Nephron (organoid): Measurements from ENCODE around the gene SFXN5.
A peak's percentile ranks its signal among the peaks of the same experiment; 100 is the strongest.
"Not testable (repeated sequence)": the region's sequence is repeated elsewhere in the genome, so short reads cannot be mapped to it uniquely, and the experiment has no call there.

Experiments
- H3K27ac Mint-ChIP-seq, 3 experiments: 2 replicates each; pipeline ENCODE4 v1.8.0; 2020; ENCODE audit warnings: mixed read lengths in 3 of 3, mild to moderate bottlenecking in 2 of 3, moderate library complexity in 1 of 3
- H3K27me3 Mint-ChIP-seq: 2 replicates; pipeline ENCODE4 v1.8.0; 2021; ENCODE audit warnings: low read depth, mild to moderate bottlenecking, moderate library complexity, mixed read lengths
- H3K36me3 Mint-ChIP-seq: 2 replicates; pipeline ENCODE4 v1.8.0; 2020; ENCODE audit warnings: low read depth, mixed read lengths
- H3K4me1 Mint-ChIP-seq: 2 replicates; pipeline ENCODE4 v1.8.0; 2020; ENCODE audit warnings: mixed read lengths
- H3K4me3 Mint-ChIP-seq, 3 experiments: 2 replicates each; pipeline ENCODE4 v1.8.0; 2020; ENCODE audit warnings: mild to moderate bottlenecking in 3 of 3, mixed read lengths in 3 of 3, moderate library complexity in 2 of 3
- H3K9me3 Mint-ChIP-seq: 2 replicates; pipeline ENCODE4 v1.8.0; 2020; ENCODE audit warnings: mixed read lengths
- CTCF ChIP-seq, 3 experiments: fragments of 200-600 bp; sonication (generic); IDR thresholded peaks; one replicate each; pipeline ENCODE4 v1.5.0; 2021; ENCODE audit warnings: antibody characterized with exemption in 3 of 3; ENCODE audit not compliant: unreplicated experiment in 3 of 3

SFXN5 gene, protein sequence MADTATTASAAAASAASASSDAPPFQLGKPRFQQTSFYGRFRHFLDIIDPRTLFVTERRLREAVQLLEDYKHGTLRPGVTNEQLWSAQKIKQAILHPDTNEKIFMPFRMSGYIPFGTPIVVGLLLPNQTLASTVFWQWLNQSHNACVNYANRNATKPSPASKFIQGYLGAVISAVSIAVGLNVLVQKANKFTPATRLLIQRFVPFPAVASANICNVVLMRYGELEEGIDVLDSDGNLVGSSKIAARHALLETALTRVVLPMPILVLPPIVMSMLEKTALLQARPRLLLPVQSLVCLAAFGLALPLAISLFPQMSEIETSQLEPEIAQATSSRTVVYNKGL

GRCh38 chr2:73071360-73072128 lies at the start of gene SFXN5:
SFXN5 (minus strand) TSS chr2:73071712; CDS start chr2:73071705, 7 bp downstream.
- TF ChIP-seq CTCF (IDR thresholded peaks at IDR 0.05; ENCODE audit: unreplicated experiment in 3 of 3): peak in 2 of 3 experiments; percentile 17 to 35
- Mint-ChIP-seq H3K4me3 (peak within 1 kb of the TSS; percentile 84 to 91 (median 87)), H3K36me3 (peaks cover 4% of the 10 kb centered on the region), H3K9me3 (no peaks in the 10 kb centered on the region), H3K27me3 (peaks cover 6% of the 10 kb centered on the region), H3K27ac (peak within 1 kb of the TSS; percentile 84 to 93 (median 86)), H3K4me1 (peaks cover 28% of the 10 kb centered on the region)

DNA sequence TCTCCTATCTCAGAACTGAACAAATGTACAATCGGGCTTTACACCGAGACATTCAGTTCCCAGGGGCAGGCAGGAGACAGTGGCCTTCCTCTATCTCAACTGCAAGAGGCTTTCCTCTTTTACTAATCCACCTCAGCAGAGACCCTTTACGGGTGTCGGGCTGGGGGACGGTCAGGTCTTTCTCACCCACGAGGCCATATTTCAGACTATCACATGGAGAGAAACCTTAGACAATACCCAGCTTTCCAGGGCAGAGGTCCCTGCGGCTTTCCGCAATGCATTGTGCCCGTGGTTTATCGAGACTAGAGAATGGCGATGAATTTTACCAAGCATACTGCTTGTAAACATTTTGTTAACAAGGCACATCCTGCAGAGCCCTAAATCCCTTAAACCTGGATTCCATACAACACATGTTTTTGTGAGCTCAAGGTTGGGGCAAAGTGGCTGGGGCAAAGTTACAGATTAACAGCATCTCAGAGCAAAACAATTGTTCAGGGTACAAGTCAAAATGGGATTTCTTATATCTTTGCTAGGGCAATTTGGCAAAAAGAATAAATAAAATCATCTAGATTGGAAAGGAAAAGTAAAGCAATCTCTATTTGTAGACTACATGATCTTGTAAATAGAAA lies 48.2 kb upstream of the SFXN5 start:
- not testable (repeated sequence) for H3K4me3 Mint-ChIP-seq, H3K36me3 Mint-ChIP-seq, H3K9me3 Mint-ChIP-seq, H3K4me1 Mint-ChIP-seq
- peaks cover 29% of the 10 kb centered on the region for H3K27me3 Mint-ChIP-seq
- H3K27ac Mint-ChIP-seq: peak overlapping the region in 2 of 3 experiments; percentile 30 to 81

DNA sequence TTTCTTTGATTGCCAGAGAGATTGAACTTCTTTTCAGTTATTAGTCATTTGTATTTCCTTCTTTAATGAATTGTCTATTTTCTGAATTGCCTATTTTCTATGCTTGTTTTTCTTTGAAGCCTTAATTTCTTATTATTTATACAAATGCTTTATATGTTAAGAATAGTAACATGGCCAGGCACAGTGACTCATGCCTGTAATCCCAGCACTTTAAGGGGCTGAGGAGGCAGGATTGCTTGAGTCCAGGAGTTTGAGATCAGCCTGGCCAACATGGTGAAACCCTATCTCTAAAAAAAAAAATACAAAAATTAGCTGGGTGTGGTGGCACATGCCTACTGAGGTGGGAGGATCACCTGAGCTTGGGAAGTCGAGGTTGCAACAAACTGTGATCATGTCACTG lies 45.9 kb upstream of the SFXN5 start:
- peaks cover 29% of the 10 kb centered on the region for H3K27me3 Mint-ChIP-seq
- no peak overlapping the region for H3K4me3 Mint-ChIP-seq
- H3K36me3 Mint-ChIP-seq: no peaks in the 10 kb centered on the region
- H3K4me1 Mint-ChIP-seq: peaks cover 9% of the 10 kb centered on the region
- H3K9me3 Mint-ChIP-seq: no peaks in the 10 kb centered on the region
- no peak for TF ChIP-seq CTCF (IDR thresholded peaks at IDR 0.05; ENCODE audit: unreplicated experiment in 3 of 3)
- no peak overlapping the region for H3K27ac Mint-ChIP-seq

DNA sequence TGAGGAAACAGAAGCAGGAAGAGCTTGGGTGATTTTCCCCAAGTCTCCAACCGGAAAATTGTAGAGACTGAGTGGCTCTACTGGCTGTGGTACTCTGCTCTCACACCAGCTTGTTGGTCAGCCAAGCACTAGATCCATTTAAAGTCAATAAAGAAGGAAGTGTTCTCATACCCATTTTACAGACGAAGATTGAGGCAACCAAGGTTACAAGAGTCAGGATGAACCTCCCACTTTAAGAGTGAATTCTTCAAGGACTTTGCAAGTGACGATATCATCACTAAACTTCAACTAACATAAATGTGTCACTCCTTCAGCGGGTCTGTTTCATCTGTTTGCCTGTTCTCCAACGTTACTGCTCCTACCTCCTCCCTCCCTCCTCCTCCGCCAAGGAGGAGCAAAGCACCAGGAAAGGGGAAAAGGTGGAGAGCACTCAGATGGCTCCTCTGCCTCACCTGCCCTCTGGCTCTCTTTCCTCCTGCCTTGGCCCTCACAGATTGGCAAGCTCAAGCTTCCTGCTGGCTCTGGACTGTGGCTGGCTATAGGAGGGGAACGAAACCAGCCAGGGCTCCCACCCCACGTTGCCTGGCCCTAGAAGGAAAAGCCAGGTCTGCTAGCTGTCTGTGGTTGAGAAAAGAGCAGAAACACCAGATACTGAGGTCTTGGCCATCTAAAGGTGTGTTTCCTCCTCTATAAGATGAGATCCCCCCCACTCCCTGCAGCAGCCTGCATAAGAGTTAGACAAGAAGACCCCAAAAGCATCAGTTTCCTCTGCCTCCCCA lies 44.9 kb upstream of the SFXN5 start:
- peak overlapping the region in 1 of 3 experiments; percentile 23 for H3K4me3 Mint-ChIP-seq
- peaks cover 15% of the 10 kb centered on the region for H3K4me1 Mint-ChIP-seq
- H3K36me3 Mint-ChIP-seq: no peaks in the 10 kb centered on the region
- H3K9me3 Mint-ChIP-seq: no peaks in the 10 kb centered on the region
- no peak for TF ChIP-seq CTCF (IDR thresholded peaks at IDR 0.05; ENCODE audit: unreplicated experiment in 3 of 3)
- peaks cover 36% of the 10 kb centered on the region for H3K27me3 Mint-ChIP-seq
- no peak overlapping the region for H3K27ac Mint-ChIP-seq

DNA sequence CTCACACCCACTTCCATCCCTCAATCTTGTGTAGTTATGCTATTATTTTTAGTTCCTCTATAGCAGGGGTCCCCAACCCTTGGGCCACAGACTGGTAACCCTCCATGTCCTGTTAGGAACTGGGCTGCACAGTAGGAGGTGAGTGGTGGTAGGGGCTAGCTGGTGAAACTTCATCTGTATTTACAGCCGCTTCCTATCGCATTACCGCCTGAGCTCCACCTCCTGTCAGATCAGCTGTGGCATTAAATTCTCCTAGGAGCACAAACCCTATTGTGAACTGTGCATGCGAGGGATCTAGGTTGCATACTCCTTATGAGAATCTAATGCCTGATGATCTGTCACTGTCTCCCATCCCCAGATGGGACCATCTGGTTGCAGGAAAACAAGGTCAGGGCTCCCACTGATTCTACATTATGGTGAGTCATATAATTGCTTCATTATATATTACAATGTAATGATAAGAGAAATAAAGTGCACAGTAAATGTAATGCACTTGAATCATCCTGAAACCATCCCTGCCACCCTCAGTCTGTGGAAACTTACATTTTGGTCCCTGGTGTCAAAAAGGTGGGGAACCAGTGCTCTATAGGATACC lies 42.9 kb upstream of the SFXN5 start:
- H3K9me3 Mint-ChIP-seq: no peaks in the 10 kb centered on the region
- peak overlapping the region; percentile 61 to 85 (median 82) for H3K4me3 Mint-ChIP-seq
- peaks cover 20% of the 10 kb centered on the region for H3K4me1 Mint-ChIP-seq
- H3K36me3 Mint-ChIP-seq: no peaks in the 10 kb centered on the region
- TF ChIP-seq CTCF (IDR thresholded peaks at IDR 0.05; ENCODE audit: unreplicated experiment in 3 of 3): no peak
- peak overlapping the region in 1 of 3 experiments; percentile 51 for H3K27ac Mint-ChIP-seq
- peaks cover 43% of the 10 kb centered on the region for H3K27me3 Mint-ChIP-seq
